NCI-H345 (cell line): Measurements from ENCODE around the gene PISD.
"Not testable (repeated sequence)": the region's sequence is repeated elsewhere in the genome, so short reads cannot be mapped to it uniquely, and the experiment has no call there.

Source experiments
- DNase-seq: peaks from one replicate; lab custom pipeline; 2025; lab: John Stamatoyannopoulos, UW

Gene PISD

DNA sequence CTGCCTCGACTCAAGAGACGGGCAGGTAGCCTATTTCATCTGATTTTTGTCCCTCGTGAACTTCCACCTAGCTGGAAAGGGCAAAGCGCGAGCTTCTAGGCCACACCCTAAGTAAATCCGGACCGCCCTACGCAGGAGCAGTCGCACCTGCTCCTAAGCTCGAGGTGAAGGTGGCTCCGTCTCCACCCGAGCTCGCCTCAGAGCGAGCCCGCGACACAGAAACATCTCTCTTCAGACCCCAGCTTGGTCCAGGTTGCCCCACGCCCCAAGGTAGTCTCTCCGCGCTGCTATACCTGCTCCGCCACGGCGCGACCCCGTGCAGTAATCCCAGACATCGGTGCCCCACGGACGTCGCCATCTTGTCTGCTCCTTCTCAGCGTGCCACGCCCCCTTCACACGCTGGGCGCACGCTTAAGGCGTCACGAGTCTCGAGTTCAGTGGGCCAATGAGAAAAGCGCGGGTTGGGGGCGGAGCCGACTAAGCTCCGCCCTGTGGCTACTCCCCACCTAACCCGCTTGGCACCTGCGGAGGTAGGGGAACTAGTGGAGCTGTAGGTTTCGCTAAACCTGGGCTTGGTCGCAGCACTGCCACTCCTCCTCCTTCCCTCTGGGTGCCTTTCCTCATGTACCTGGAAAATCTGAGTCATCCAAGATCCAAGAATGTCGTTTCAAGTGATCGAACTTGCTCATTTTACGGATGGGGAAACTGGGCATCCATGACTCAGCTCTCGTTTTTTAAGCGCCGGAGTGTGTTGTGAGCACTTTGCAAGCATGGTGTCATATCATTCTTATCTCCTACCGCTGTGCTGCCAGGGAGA lies at the start of gene PISD:
Gene PISD (minus strand): TSS at position 365 of the 817 bp plus-strand sequence. CDS start 7 bp downstream, at position 358.
- DNase-seq: peak; percentile 94

DNA sequence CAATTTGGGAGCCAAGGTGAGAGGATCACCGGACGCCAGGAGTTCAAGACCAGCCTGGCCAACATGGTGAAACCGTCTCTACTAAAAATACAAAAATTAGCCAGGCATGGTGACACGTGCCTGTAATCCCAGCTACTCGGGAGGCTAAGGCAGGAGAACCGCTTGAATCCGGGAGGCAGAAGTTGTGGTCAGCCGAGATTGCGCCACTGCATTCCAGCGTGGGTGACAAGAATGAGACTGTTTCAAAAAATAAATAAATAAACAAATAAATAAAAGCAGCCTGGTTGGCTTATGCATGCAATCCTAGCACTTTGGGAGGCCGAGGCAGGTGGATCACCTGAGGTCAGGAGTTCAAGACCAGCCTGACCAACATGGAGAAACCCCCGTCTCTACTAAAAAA lies 49.2 kb upstream of the PISD start:
- DNase-seq: not testable (repeated sequence)

DNA sequence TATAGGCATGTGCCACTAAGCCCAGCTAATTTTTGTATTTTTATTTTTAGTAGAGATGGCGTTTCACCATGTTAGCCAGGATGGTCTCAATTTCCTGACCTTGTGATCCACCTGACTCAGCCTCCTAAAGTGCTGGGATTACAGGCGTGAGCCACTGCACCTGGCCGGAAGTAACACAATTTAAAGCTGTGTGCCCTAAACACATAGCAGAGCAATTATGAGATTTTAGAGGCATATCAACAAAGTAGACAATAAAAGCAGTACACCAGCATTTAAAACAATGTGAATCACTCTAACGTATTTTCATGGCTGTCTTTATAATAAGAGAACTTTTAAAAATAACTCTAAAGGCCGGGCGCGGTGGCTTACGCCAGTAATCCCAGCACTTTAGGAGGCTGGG lies 45.5 kb upstream of the PISD start:
- DNase-seq: no peak

DNA sequence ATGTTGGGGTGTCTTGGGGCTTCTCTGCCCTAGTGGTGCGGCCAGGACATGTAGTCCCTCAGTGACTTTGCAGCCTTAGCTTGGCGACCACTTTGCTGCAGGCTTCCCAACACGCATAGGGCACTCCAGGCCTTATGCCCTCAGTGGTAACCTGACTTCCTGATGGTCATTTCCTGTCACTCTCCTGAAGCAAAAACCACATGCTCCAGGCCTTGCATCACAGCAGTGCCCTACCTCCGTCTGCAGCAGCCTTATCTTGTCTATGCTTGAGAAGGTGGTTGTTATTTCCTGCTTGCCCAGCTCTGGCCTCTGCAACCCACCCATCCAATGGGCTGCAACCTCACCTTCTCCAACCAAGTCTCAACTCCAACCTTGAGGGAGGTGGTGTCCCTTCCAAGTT lies 33.4 kb upstream of the PISD start:
- no peak for DNase-seq

DNA sequence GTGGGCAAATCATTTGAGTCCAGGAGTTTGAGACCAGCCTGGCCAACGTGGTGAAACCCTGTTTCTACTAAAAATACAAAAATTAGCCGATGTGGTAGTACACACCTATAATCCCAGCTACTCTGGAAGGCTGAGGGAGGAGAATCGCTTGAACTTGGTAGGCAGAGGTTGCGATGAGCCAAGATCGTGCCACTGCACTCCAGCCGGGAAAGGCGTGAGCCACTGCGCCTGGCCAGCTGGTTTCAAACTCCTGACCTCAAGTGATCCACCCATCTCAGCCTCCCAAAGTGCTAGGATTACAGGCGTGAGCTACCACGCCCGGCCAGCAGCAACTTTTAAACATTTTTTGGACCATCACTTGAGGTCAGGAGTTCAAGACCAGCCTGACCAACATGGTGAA lies 32.0 kb upstream of the PISD start:
- DNase-seq: not testable (repeated sequence)

DNA sequence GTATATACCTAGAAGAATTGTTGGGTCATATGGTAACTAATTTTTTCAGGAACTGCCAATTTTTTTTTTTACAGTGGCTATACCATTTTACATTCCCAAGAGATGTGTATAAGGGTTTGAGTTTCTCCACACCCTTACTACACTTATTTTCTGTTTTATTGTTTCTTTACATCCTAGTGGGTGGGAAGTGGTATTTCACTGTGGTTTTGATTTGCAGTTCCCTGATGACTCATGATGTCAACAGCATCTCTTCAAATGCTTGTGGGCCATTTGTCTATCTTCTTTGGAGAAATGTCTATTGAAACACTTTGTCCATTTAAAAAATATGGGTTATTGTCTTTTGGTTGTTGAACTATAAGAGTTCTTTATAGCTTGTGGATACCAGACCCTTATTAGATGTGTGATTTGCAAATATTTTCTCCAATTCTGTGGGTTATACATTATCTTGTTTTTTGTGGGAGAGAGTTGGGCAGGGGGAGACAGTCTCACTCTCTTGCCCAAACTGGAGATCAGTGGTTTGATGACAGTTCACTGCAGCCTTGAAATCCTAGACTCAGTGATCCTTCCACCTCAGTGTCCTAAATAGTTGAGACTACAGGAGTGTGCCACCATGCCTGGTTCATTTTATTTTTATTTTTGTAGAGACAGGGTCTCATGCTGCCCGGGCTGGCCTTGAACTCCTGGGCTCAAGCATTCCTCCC lies 30.3 kb upstream of the PISD start:
- no peak for DNase-seq

DNA sequence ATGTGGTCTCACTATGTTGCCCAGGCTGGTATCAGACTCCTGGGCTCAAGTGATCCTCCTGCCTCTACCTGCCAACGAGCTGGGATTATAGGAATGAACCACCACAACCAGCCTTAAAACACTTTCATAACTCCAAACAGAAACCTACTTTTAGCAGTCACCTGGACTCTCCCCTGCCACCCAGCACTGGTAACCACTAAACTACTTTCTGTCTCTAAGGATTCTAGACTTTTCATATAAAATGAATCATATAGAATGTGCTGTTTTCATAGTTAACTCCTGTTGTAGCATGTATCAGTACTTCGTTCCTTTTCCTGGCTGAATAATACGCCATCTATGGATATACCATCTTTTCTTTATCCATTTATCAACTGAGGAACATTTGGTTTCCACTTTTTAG lies 29.4 kb upstream of the PISD start:
- DNase-seq: no peak

DNA sequence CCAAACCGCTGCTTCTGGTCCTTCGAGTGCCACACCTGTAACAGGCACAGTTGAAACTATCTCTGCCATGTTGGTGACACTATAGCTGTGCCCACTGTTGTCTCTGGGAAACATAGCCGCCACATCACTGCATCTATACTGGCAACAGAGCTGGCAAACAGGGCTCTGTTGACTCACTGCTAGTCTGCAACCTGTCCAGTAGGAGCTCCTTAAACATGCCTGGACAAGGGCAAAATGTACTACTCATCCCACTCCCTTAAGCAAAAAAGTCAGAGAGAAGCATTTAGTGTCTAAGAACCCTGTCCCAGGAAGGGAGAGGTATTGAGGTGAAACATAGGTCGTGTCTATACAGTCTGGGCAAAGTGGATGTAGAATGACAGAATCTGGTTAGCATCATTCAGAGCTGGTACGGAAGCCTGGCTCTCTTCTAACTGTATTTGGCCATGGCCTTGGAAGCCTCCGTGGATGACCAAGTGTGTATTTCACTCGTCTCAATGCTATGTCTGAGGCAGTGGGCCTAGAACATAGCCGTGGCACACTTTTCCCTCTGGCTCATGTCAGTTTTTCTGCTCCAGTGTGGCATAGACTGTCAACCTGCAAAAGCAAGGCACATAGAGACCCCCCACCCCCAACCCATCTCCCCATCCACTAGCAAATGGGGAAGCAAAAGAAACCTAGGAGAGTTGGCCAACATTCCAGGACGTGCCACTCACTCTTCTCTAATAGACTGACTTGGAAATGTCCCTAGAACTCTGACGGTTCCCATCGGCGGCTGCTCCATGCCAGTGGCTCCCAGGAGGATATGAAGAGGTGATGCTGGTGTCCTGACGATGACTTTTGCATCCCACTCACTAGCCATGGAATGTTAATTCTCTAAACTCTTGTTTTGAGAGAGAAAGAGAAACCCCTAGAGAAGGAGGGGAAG lies 21.4 kb upstream of the PISD start:
- no peak for DNase-seq

DNA sequence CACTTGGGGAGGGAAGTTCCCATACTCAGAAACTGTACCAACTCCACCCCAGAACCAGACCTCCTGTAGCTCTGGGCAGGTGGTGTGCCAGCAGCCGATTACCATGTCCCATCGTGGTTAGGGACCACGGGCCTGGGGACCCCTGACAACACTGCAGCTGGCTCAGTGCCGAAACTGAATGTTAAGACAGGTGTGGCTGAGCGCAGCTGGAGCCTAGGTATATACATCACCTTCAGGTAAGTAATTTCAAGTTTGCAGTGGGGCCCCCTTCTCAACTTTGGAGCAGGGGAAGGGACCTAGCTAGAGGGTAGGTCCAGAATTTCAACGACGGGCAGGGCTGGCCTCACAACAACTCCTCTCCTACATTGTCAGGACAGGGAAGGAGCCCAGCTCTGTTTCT lies 20.7 kb upstream of the PISD start:
- DNase-seq: no peak

DNA sequence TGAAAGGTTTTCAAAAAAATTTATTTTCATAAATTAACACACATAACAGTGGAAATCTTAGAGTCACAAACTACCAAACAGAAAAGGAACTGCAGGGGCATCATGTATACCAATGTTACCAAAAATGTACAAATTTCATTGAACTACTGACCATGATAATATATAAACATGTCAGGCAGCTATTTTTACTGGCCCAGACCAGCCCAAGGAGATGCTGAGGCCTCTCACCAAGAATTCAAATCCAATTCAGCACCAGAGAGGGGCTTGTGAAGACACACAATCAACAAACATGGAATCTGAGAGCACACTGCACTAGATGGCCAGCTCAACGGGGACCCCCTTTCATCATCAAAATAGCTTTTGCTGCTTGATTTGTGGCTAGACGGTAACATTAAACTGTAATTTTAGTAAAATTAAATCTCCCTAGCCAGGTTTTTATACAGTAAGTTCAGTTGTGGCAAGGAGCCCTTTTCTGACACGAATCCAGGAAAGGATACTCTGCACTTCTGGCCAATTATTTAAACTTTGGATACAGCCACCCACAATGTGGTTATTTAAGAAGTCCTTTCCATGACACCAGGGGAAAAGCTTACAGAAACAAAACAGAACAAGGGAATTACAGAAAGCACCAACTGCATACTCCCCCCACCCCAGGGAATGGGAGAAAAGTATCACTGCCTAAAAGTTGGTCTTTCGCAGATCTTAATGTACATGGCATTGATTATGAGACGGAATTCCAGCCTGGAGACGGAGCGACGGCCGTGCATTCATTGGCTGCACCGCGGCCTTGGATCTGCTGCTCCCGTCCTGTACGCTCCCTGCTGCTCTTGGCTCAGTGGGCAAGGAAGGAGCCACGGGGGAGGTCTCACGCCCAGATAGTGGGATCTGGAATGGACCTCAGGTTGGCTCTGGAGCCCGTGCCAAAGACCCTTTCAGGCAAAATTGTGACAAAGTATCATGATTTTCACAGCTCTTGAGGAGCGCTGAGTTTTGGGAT lies 19.6 kb upstream of the PISD start:
- no peak for DNase-seq

DNA sequence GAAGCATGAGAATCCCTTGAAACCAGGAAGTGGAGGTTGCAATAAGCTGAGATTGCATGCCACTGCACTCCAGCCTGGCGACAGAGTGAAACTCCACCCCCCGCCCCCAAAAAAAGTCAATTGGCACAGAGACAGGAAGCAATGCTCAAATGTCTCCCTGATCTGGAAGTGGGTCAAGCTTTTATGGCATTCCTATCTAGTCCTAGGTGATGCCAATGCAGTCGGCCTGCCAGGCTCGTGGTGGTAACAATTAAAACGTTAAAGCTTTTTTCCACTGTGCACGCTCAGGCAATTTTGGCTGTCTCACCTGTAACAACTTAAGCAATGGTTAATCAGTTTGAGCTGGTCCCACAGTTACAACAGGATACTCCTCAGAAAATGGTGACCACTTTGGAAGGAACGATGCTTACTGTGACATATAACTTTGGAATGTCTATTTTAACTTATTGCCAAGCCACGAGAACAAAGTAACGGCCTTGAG lies 18.9 kb upstream of the PISD start:
- no peak for DNase-seq

DNA sequence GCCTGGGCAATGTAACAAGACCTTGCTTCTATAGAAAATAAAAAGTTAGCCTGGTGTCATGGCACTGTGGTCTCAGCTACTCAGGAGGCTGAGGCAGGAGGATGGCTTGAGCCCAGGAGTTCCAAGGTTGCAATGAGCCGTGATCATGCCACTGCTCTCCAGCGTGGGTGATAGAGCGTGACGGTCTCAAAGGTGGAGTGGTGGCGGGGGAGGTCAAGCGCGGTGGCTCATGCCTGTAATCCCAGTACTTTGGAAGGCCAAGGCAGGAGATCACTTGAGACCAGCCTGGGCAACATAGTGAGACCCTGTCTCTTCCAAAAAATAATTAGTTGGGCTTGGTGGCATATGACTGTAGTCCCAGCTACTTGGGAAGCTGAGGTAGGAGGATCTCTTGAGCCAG lies 16.7 kb upstream of the PISD start:
- no peak for DNase-seq

DNA sequence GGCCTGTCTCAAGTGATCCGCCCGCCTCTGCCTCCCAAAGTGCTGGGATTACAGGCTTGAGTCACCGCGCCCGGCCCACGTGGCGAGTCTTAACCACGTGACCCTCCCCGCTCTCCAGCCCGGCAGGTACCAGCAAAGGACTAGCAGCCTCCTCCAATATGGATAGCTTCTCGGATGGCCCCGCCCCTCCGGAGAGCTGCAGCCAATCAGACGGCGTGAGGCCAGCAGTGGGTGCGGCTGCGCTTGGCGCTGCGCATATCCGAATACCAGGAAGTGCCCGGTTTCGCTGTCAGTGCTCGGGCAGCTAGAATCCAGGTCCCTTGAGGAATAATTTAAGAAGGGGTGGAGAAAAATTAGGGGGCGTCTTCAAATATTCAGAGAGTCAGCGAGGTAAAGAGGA lies 14.7 kb upstream of the PISD start:
- DNase-seq: peak; percentile 91

DNA sequence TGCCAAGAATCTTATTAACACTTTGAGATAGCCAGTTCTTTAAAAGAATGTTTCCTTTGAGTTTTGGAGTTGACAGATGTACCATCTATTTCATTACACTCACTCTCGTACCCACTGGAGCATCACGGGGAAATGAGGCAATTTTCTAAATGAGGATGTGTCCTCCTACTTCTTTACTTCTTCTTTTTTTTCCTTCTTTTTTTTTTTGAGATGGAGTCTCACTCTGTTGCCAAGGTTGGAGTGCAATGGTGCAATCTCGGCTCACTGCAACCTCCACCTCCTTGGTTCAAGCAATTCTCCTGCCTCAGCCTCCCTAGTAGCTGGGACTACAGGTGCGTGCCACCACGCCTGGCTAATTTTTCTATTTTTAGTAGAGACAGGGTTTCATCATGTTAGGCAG lies 12.2 kb upstream of the PISD start:
- DNase-seq: not testable (repeated sequence)

DNA sequence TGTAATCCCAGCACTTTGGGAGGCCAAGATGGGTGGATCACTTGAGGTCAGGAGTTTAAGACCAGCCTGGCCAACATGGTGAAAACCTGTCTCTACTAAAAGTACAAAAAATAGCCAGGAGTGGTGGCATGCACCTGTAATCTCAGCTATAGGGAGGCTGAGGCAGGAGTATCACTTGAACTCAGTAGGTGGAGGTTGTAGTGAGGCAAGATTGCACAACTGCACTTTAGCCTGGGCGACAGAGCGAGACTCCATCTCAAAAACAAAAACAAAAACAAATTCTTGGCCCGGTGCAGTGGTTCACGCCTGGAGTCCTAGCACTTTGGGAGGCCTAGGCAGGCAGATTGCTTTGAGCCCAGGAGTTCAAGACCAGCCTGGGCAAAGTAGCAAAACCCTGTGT lies 6.8 kb upstream of the PISD start:
- not testable (repeated sequence) for DNase-seq

DNA sequence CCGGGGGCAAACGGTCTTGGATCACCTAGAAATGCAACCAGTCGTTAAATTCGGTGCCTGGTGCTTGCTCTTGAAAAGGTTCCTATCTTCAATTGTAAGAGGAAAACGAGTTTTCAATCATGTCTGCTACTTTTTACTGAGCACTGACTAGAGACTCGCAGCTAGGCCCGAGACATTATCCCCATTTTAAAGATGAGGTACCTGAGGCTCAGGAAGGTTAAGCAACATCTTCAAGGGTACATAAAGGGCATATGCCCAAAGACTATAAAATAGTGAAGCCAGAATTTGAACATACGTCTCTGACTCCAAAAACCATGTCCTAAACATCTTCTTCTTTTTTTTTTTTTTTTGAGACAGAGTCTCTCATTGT lies 638 bp upstream of the PISD start:
- no peak for DNase-seq

DNA sequence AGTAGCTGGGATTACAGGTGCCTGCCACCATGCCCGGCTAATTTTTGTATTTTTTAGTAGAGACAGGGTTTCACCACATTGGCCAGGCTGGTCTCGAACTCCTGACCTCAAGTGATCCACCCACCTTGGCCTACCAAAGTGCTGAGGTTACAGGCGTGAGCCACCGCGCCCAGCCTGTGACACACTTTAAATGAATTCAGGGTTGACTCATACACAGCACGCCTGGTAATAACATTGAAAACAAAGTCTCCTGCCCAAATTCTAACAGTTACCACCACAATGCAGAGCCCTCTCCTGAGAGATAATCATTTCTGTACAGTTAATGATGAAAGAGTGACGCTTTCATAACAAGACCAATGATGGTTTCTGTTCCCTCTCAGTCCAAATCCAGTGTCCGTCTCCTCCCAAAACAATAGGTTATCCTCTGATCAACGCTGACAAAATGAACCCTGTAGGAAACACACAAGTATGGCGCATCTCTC lies 1.1 kb downstream of the PISD start:
- not testable (repeated sequence) for DNase-seq

DNA sequence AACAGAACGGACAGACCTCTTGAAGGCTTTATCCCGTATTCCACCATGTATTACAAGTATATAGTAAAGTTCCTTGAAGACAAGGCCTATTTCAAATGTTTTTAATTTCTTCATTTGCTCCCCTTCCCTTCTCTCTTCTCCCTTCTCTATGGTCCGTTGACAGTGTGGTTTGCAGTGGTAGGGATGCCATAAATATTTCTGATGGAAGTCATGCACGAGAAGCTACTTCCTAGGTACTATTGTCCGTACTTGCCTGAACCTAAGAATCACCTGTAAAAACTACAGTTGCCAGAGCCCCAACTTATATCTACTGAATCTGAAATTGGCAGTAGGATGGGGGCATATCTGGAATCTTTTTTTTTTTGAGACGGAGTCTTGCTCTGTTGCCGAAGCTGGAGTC lies 2.8 kb downstream of the PISD start:
- no peak for DNase-seq

DNA sequence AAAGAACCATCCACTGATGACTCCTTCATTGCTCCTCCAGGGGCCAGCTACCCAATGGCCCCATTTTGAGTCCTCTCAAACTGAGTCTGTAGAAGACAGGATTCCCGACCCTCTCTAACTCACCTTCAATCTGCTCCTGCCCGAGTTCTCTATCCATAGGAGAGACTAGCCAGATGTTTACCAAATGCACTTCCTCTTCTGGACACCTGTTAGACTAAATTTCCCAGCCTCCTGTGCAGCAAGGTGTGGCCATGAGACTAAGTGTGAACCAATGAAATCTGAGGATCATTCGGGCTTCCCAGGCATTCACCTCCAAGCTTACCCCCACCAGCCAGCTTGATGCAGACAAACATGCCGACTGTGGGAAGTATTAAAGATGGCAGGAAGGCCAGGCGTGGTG lies 7.6 kb downstream of the PISD start:
- no peak for DNase-seq

DNA sequence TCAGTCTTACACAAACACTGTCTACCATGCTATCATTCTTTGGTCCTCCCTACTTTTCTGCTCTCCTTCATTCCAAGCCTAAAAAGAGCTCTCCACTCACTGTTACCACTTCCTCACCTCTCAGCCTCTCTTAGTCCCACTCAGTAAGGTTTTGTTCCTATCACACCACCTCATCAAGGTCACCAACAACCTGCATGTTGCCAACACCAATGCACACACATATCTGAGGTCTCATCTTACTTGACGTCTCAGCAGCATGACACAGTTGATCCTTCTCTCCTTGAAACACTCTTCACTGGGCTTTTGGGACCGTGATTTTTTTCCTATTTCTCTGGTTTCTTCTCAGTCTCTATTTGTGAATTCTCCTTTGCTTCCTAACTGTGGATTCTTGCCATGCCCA lies 8.1 kb downstream of the PISD start:
- DNase-seq: no peak
